ENCODE results near the gene FHIT.

FHIT gene

GRCh38 chr3:60102154-60102553 lies 1149.1 kb downstream of the FHIT start:
- no peak overlapping the region for H3K4me3 ChIP-seq (ENCODE audit: control insufficient read depth, low read depth, low read length)
- no peak for DNase-seq (ENCODE audit: low read depth)
- no peak for TF ChIP-seq CTCF (IDR thresholded peaks at IDR 0.05; ENCODE audit: control insufficient read depth, insufficient read depth, low read depth, low read length, missing control alignments)

GRCh38 chr3:60101621-60102020 lies 1149.6 kb downstream of the FHIT start:
- no peak for TF ChIP-seq CTCF (IDR thresholded peaks at IDR 0.05; ENCODE audit: control insufficient read depth, insufficient read depth, low read depth, low read length, missing control alignments)
- no peak overlapping the region for H3K4me3 ChIP-seq (ENCODE audit: control insufficient read depth, low read depth, low read length)
- DNase-seq (ENCODE audit: low read depth), result no peak

- H3K4me3 ChIP-seq (ENCODE audit: control insufficient read depth, low read depth, low read length), result no peak overlapping the region
- no peak for TF ChIP-seq CTCF (IDR thresholded peaks at IDR 0.05; ENCODE audit: control insufficient read depth, insufficient read depth, low read depth, low read length, missing control alignments)
- no peak for DNase-seq (ENCODE audit: low read depth)
These were observed 1154.8 kb downstream of the FHIT start for GRCh38 chr3:60096403-60096802.

- DNase-seq (ENCODE audit: low read depth), result no peak
- H3K4me3 ChIP-seq (ENCODE audit: control insufficient read depth, low read depth, low read length), result no peak overlapping the region
- TF ChIP-seq CTCF (IDR thresholded peaks at IDR 0.05; ENCODE audit: control insufficient read depth, insufficient read depth, low read depth, low read length, missing control alignments), result no peak
These were observed 1155.3 kb downstream of the FHIT start for GRCh38 chr3:60095930-60096329.

- no peak for TF ChIP-seq CTCF (IDR thresholded peaks at IDR 0.05; ENCODE audit: control insufficient read depth, insufficient read depth, low read depth, low read length, missing control alignments)
- no peak overlapping the region for H3K4me3 ChIP-seq (ENCODE audit: control insufficient read depth, low read depth, low read length)
- no peak for DNase-seq (ENCODE audit: low read depth)
These were observed 1155.7 kb downstream of the FHIT start for GRCh38 chr3:60095516-60095915.

GRCh38 chr3:60094392-60094947 lies 1156.8 kb downstream of the FHIT start:
- no peak for TF ChIP-seq CTCF (IDR thresholded peaks at IDR 0.05; ENCODE audit: control insufficient read depth, insufficient read depth, low read depth, low read length, missing control alignments)

GRCh38 chr3:60090548-60090947 lies 1160.7 kb downstream of the FHIT start:
- H3K4me3 ChIP-seq (ENCODE audit: control insufficient read depth, low read depth, low read length), result no peak overlapping the region
- no peak for TF ChIP-seq CTCF (IDR thresholded peaks at IDR 0.05; ENCODE audit: control insufficient read depth, insufficient read depth, low read depth, low read length, missing control alignments)
- DNase-seq (ENCODE audit: low read depth), result no peak

More at GRCh38 chr3:60094392-60094947, 1156.8 kb downstream of the FHIT start:
- H3K4me3 ChIP-seq (ENCODE audit: control insufficient read depth, low read depth, low read length), result no peak overlapping the region
- no peak for DNase-seq (ENCODE audit: low read depth)

Measured in AG09309 (cell line).